HT1080 (cell line): ENCODE results near the gene ABCA10. TPM values are rescaled to one million over a fixed set of nuclear protein-coding genes. Genes with fewer than 3 reads are reported as not detected.

Experiments used
- DNase-seq: peaks from one replicate; pipeline ENCODE4 v3.0.0-alpha.2; 2015; ENCODE audit warnings: low read depth
- total RNA-seq: library from RNA; depleted of rRNA; stranded (reverse); fragments of >200 nt; shearing (Covaris generic); gene quantifications from 2 replicates; pipeline ENCODE4 v1.2.3, GENCODE V29; 2014

Gene ABCA10
- total RNA-seq, 1 experiment from 2014 or later, result 0.05 TPM

GRCh38 chr17:69166957-69167356, 61.7 kb downstream of the ABCA10 start:
- no peak for DNase-seq

GRCh38 chr17:69164206-69164605, 64.4 kb downstream of the ABCA10 start:
- no peak for DNase-seq

- no peak for DNase-seq
Measured at GRCh38 chr17:69159418-69159817, 69.2 kb downstream of the ABCA10 start.

GRCh38 chr17:69154267-69154666, 74.4 kb downstream of the ABCA10 start:
- no peak for DNase-seq

- DNase-seq, result no peak
Measured at GRCh38 chr17:69150333-69150732, 78.3 kb downstream of the ABCA10 start.

- no peak for DNase-seq
Measured at GRCh38 chr17:69147460-69147859, 81.2 kb downstream of the ABCA10 start.

GRCh38 chr17:69144331-69145255, 84.0 kb downstream of the ABCA10 start:
- no peak for DNase-seq

GRCh38 chr17:69143683-69144231, 84.9 kb downstream of the ABCA10 start:
- no peak for DNase-seq

GRCh38 chr17:69143151-69143550, 85.5 kb downstream of the ABCA10 start:
- no peak for DNase-seq

- DNase-seq, result no peak
Measured at GRCh38 chr17:69142175-69142802, 86.3 kb downstream of the ABCA10 start.

GRCh38 chr17:69141431-69142174, 87.0 kb downstream of the ABCA10 start, which contains the start of gene ABCA6:
Gene ABCA6 (minus strand): TSS chr17:69141895. CDS start chr17:69140703, 1,192 bp downstream.
- DNase-seq, result peak; percentile 1

- no peak for DNase-seq
Measured at GRCh38 chr17:69134112-69134511, 94.5 kb downstream of the ABCA10 start.

GRCh38 chr17:69130627-69131296, 97.9 kb downstream of the ABCA10 start:
- no peak for DNase-seq

- no peak for DNase-seq
Measured at GRCh38 chr17:69123626-69124025, 105.0 kb downstream of the ABCA10 start.

- DNase-seq, result no peak
Measured at GRCh38 chr17:69122065-69122464, 106.6 kb downstream of the ABCA10 start.

- no peak for DNase-seq
Measured at GRCh38 chr17:69117855-69118784, 110.5 kb downstream of the ABCA10 start.

GRCh38 chr17:69111794-69112193, 116.8 kb downstream of the ABCA10 start:
- DNase-seq, result no peak

GRCh38 chr17:69105907-69106730, 122.5 kb downstream of the ABCA10 start:
- no peak for DNase-seq
